ENCODE measurements around the gene CRYGB.

Gene CRYGB

GRCh38 chr2:208097313-208097712, 48.6 kb downstream of the CRYGB start:
- no peak overlapping the region for H3K4me3 ChIP-seq (ENCODE audit: low read depth in 1 of 2, low read length in 2 of 2)
- no peak overlapping the region for H3K9ac ChIP-seq (ENCODE audit: low read depth in 1 of 2, low read length in 2 of 2)
- H3K27ac ChIP-seq (ENCODE audit: low read depth, low read length), result no peak overlapping the region
- no peaks in the 10 kb centered on the region for H3K36me3 ChIP-seq (ENCODE audit: control insufficient read depth in 1 of 2, insufficient read depth in 2 of 2, low read length in 2 of 2)
- no peaks in the 10 kb centered on the region for H3K27me3 ChIP-seq (ENCODE audit: control insufficient read depth in 1 of 2, insufficient read depth in 2 of 2, low read length in 2 of 2)
- no peaks in the 10 kb centered on the region for H3K9me3 ChIP-seq (ENCODE audit: control insufficient read depth in 1 of 2, low read length in 2 of 2)
- peaks cover 0 to 1% of the 10 kb centered on the region in 2 donors for H3K4me1 ChIP-seq (ENCODE audit: control insufficient read depth in 1 of 2, insufficient read depth in 2 of 2, low read length in 2 of 2)

DNA sequence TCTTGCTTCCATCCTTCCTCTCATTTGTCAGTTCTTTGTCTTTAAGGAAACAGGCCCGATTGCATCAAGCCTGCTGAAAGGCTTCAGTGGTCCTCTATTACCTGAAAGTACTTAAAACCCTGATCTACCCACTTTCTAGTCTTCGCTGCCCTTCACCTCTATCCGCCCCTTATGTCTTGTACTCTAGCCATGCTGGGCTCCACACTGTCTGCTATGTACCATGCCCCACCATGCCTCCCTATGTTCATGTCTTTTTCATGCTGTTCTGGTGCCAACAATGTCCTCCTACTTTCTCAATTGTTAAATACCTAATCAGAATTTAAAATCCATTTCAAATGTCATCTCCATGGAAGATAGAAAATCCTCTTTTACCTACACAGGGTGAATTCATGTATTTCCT, 49.9 kb downstream of the CRYGB start:
- Histone ChIP-seq H3K9me3 (ENCODE audit: control insufficient read depth in 1 of 2, low read length in 2 of 2) (no peaks in the 10 kb centered on the region), H3K4me1 (ENCODE audit: control insufficient read depth in 1 of 2, insufficient read depth in 2 of 2, low read length in 2 of 2) (peaks cover 0 to 4% of the 10 kb centered on the region in 2 donors), H3K4me3 (ENCODE audit: low read depth in 1 of 2, low read length in 2 of 2) (no peak overlapping the region), H3K36me3 (ENCODE audit: control insufficient read depth in 1 of 2, insufficient read depth in 2 of 2, low read length in 2 of 2) (no peaks in the 10 kb centered on the region), H3K27me3 (ENCODE audit: control insufficient read depth in 1 of 2, insufficient read depth in 2 of 2, low read length in 2 of 2) (no peaks in the 10 kb centered on the region), H3K9ac (ENCODE audit: low read depth in 1 of 2, low read length in 2 of 2) (no peak overlapping the region), H3K27ac (ENCODE audit: low read depth, low read length) (no peak overlapping the region)

DNA sequence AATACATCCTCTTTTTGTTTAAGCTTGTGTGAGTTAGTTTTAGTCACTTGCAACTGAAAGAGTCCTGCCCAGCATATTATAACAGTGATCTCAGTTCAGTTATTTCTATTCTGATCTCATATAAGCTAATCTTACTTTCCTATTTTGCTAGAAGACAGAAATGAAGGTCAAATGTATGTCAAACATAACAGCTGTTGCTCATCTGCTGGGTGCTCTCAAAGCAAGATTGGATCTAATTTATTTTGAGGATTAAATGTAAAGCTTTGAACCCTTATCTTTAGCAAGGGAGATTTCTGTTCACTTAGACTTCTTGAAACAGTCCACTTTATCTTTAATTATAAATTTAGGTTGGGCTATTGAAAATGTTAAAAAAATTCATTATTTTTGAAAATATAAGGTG, 52.8 kb downstream of the CRYGB start:
- Histone ChIP-seq H3K4me3 (ENCODE audit: low read depth in 1 of 2, low read length in 2 of 2) (no peak overlapping the region), H3K36me3 (ENCODE audit: control insufficient read depth in 1 of 2, insufficient read depth in 2 of 2, low read length in 2 of 2) (no peaks in the 10 kb centered on the region), H3K27me3 (ENCODE audit: control insufficient read depth in 1 of 2, insufficient read depth in 2 of 2, low read length in 2 of 2) (no peaks in the 10 kb centered on the region), H3K4me1 (ENCODE audit: control insufficient read depth in 1 of 2, insufficient read depth in 2 of 2, low read length in 2 of 2) (peaks cover 0 to 4% of the 10 kb centered on the region in 2 donors), H3K9me3 (ENCODE audit: control insufficient read depth in 1 of 2, low read length in 2 of 2) (peaks cover 0 to 5% of the 10 kb centered on the region in 2 donors), H3K9ac (ENCODE audit: low read depth in 1 of 2, low read length in 2 of 2) (no peak overlapping the region), H3K27ac (ENCODE audit: low read depth, low read length) (no peak overlapping the region)
